AG08395 (cell line): Measurements from ENCODE around the gene TMEM213.

Experiments
- DNase-seq: peaks from one replicate; pipeline ENCODE4 v3.0.0; 2012; ENCODE audit warnings: mixed read lengths, low spot score

Gene TMEM213

GRCh38 chr7:138875794-138876193 is 78.0 kb downstream of the TMEM213 start:
- peak; percentile 53 for DNase-seq

- DNase-seq: no peak
Measured at GRCh38 chr7:138876326-138876725, 78.5 kb downstream of the TMEM213 start.

GRCh38 chr7:138878051-138878450 is 80.3 kb downstream of the TMEM213 start:
- DNase-seq: no peak

GRCh38 chr7:138878856-138879255 is 81.1 kb downstream of the TMEM213 start:
- DNase-seq: no peak

GRCh38 chr7:138879356-138879755 is 81.6 kb downstream of the TMEM213 start:
- no peak for DNase-seq

GRCh38 chr7:138880881-138881578 is 83.2 kb downstream of the TMEM213 start:
- DNase-seq: peak; percentile 63

GRCh38 chr7:138881579-138882188 is 83.9 kb downstream of the TMEM213 start:
- DNase-seq: no peak

- no peak for DNase-seq
Measured at GRCh38 chr7:138882249-138882648, 84.5 kb downstream of the TMEM213 start.

GRCh38 chr7:138885383-138886147 is 87.8 kb downstream of the TMEM213 start:
- DNase-seq: no peak

GRCh38 chr7:138886501-138886917 is 88.7 kb downstream of the TMEM213 start:
- peak; percentile 62 for DNase-seq

- DNase-seq: no peak
Measured at GRCh38 chr7:138887085-138887710, 89.4 kb downstream of the TMEM213 start.
